HCT116 (cell line): ENCODE measurements around the gene MCC. TPM values are rescaled to one million over a fixed set of nuclear protein-coding genes. Genes with fewer than 3 reads are reported as not detected.

Experiments used
- ATAC-seq: fragments of 200-7000 bp; cut with Tn5 transposase; 2 replicates; pipeline ENCODE4 v1.9.1; 2020; ENCODE audit warnings: mild to moderate bottlenecking, moderate library complexity
- BruUV-seq: library from RNA; stranded (reverse); fragments of 400-500 nt; replicated peaks from 2 replicates; lab custom pipeline; 2021; lab: Mats Ljungman, UMichigan
- CTCF ChIA-PET: fragments of 300-600 bp; sonication (Branson Sonifier 250); formaldehyde crosslinking; loops from one replicate; lab custom pipeline; 2021; ENCODE audit warnings: antibody characterized with exemption; lab: Charles Lee
- POLR2A ChIA-PET: fragments of 300-600, 350-600 bp; sonication (Branson Sonifier 250); formaldehyde crosslinking; loops from one replicate; lab custom pipeline; 2021; ENCODE audit warnings: antibody characterized with exemption; lab: Charles Lee
- RAD21 ChIA-PET, 2 experiments: fragments of 300-600 bp; sonication (Branson Sonifier 250); formaldehyde crosslinking; loops; one replicate each; lab custom pipeline; 2023; ENCODE audit warnings: low total read pairs in 2 of 2; ENCODE audit not compliant: uncharacterized antibody in 2 of 2, unreplicated experiment in 2 of 2, low non-redundant PET in 1 of 2; lab: Charles Lee
- DNase-seq: peaks from one replicate; pipeline ENCODE4 v3.0.0-alpha.2; 2010; ENCODE audit warnings: low read depth, low spot score
- H2AFZ ChIP-seq: fragments of 200-600 bp; shearing (Covaris generic), sonication (generic); 2 replicates; pipeline ENCODE4 v1.6.1; 2017; ENCODE audit warnings: low read depth, mixed run types, mixed read lengths, antibody characterized with exemption, low read length; ENCODE audit not compliant: poor library complexity, severe bottlenecking
- H3K27ac ChIP-seq: 2 replicates; pipeline ENCODE4 v1.5.1; 2012; ENCODE audit warnings: low read depth, low read length
- H3K27me3 ChIP-seq: fragments of 200-600 bp; sonication (generic); 2 replicates; pipeline ENCODE4 v1.6.1; 2016; ENCODE audit warnings: mixed run types, low read length, mixed read lengths; ENCODE audit not compliant: insufficient read depth
- H3K36me3 ChIP-seq, 2 experiments: fragments of 200-500 bp in 1 of 2; fragments of 200-600 bp in 1 of 2; sonication (Bioruptor generic) in 1 of 2; sonication (generic) in 1 of 2; 2 replicates each; pipeline versions ENCODE4 v1.5.1 to v1.6.1; 2014 to 2016; ENCODE audit warnings: low read length in 2 of 2, inconsistent platforms in 1 of 2, mixed read lengths in 1 of 2, mixed run types in 1 of 2; ENCODE audit not compliant: insufficient read depth in 2 of 2, control insufficient read depth in 1 of 2
- H3K4me1 ChIP-seq, 2 experiments: fragments of 200-600 bp in 1 of 2; sonication (generic) in 1 of 2; 2 replicates each; pipeline versions ENCODE4 v1.5.1 to v1.6.1; 2012 to 2017; ENCODE audit warnings: low read length in 2 of 2, inconsistent platforms in 1 of 2, mild to moderate bottlenecking in 1 of 2, mixed read lengths in 1 of 2, mixed run types in 1 of 2, moderate library complexity in 1 of 2; ENCODE audit not compliant: insufficient read depth in 2 of 2, control insufficient read depth in 1 of 2
- H3K4me2 ChIP-seq: fragments of 200-600 bp; sonication (generic); 2 replicates; pipeline ENCODE4 v1.6.1; 2017; ENCODE audit warnings: mixed run types, low read length, mixed read lengths
- H3K4me3 ChIP-seq, 2 experiments: fragments of 200-600 bp in 1 of 2; sonication (generic) in 1 of 2; replicated peaks in 1 of 2; 2 replicates each; pipeline ENCODE4 v1.5.1; 2011 to 2016; ENCODE audit warnings: low read length in 2 of 2, control low read depth in 1 of 2, low read depth in 1 of 2, mild to moderate bottlenecking in 1 of 2, mixed read lengths in 1 of 2, mixed run types in 1 of 2
- H3K79me2 ChIP-seq: fragments of 200-600 bp; sonication (generic); 2 replicates; pipeline ENCODE4 v1.6.1; 2017; ENCODE audit warnings: mild to moderate bottlenecking, mixed run types, low read length, moderate library complexity, mixed read lengths; ENCODE audit not compliant: insufficient read depth
- H3K9ac ChIP-seq: fragments of 200-600 bp; sonication (generic); 2 replicates; pipeline ENCODE4 v1.6.1; 2016; ENCODE audit warnings: low read length, mixed read lengths
- H3K9me2 ChIP-seq: fragments of 200-600 bp; sonication (generic), shearing (Covaris generic); 2 replicates; pipeline ENCODE4 v1.6.1; 2017; ENCODE audit warnings: mixed run types, mild to moderate bottlenecking, moderate library complexity; ENCODE audit not compliant: insufficient read depth
- H3K9me3 ChIP-seq, 2 experiments: fragments of 200-500 bp in 1 of 2; fragments of 200-600 bp in 1 of 2; sonication (Bioruptor generic) in 1 of 2; sonication (generic) in 1 of 2; 2 replicates each; pipeline ENCODE4 v1.6.1; 2014 to 2017; ENCODE audit warnings: low read length in 2 of 2, mixed read lengths in 2 of 2, inconsistent platforms in 1 of 2, low read depth in 1 of 2, mild to moderate bottlenecking in 1 of 2, mixed run types in 1 of 2, moderate library complexity in 1 of 2; ENCODE audit not compliant: control insufficient read depth in 1 of 2, insufficient read depth in 1 of 2
- H4K20me1 ChIP-seq: fragments of 200-600 bp; sonication (generic), shearing (Covaris generic); 2 replicates; pipeline ENCODE4 v1.6.1; 2017; ENCODE audit warnings: mixed run types, mild to moderate bottlenecking, moderate library complexity; ENCODE audit not compliant: insufficient read depth
- CBX3 ChIP-seq: IDR thresholded peaks from 2 replicates; pipeline ENCODE4 v1.6.1; 2012; ENCODE audit warnings: low read depth
- CEBPB ChIP-seq: IDR thresholded peaks from 2 replicates; pipeline ENCODE4 v1.6.1; 2012; ENCODE audit warnings: low read depth
- CTCF ChIP-seq, 3 experiments: fragments of 200-600 bp in 1 of 3; sonication (generic) in 1 of 3; IDR thresholded peaks in 2 of 3; conservative IDR thresholded peaks in 1 of 3; 2 replicates each; pipeline ENCODE4 v1.5.1; 2012 to 2017; ENCODE audit warnings: low read depth in 2 of 3, low read length in 2 of 3, antibody characterized with exemption in 1 of 3, borderline replicate concordance in 1 of 3, control low read depth in 1 of 3, mild to moderate bottlenecking in 1 of 3, mixed read lengths in 1 of 3, mixed run types in 1 of 3, moderate library complexity in 1 of 3; ENCODE audit not compliant: insufficient read depth in 1 of 3
- EGR1 ChIP-seq: IDR thresholded peaks from 2 replicates; pipeline ENCODE4 v1.6.1; 2012; ENCODE audit warnings: low read depth
- ELF1 ChIP-seq: IDR thresholded peaks from 2 replicates; pipeline ENCODE4 v1.6.1; 2012; ENCODE audit warnings: low read depth, borderline replicate concordance
- FOSL1 ChIP-seq: IDR thresholded peaks from 2 replicates; pipeline ENCODE4 v1.6.1; 2012; ENCODE audit warnings: low read depth
- JUND ChIP-seq: IDR thresholded peaks from 2 replicates; pipeline ENCODE4 v1.6.1; 2012
- MAX ChIP-seq: IDR thresholded peaks from 2 replicates; pipeline ENCODE4 v1.6.1; 2012
- RAD21 ChIP-seq: IDR thresholded peaks from 2 replicates; pipeline ENCODE4 v1.6.1; 2012; ENCODE audit warnings: low read depth, mild to moderate bottlenecking
- SIN3A ChIP-seq: IDR thresholded peaks from 2 replicates; pipeline ENCODE4 v1.6.1; 2012; ENCODE audit warnings: low read depth
- YY1 ChIP-seq: IDR thresholded peaks from 2 replicates; pipeline ENCODE4 v1.6.1; 2011; ENCODE audit warnings: low read length, low read depth, moderate library complexity, mild to moderate bottlenecking; ENCODE audit not compliant: insufficient replicate concordance; ENCODE audit errors: extremely low read depth
- ZBTB33 ChIP-seq: IDR thresholded peaks from 2 replicates; pipeline ENCODE4 v1.6.1; 2011; ENCODE audit warnings: mild to moderate bottlenecking, low read length, moderate library complexity; ENCODE audit not compliant: insufficient replicate concordance; ENCODE audit errors: extremely low read depth
- ZFX ChIP-seq: fragments of 450-650 bp; IDR thresholded peaks from 2 replicates; pipeline ENCODE4 v1.6.1; 2017
- intact Hi-C: fragments of 100-400 bp; cut with micrococcal nuclease; formaldehyde crosslinking; loops from 2 replicates; pipeline ENCODE4 v1.10.0; 2022
- total RNA-seq: library from RNA; stranded (reverse); gene quantifications from one replicate; pipeline ENCODE4 v1.2.1, GENCODE V29; 2021; ENCODE audit not compliant: unreplicated experiment
- TF ChIP-seq, protein P1 (sequence below): IDR thresholded peaks from 2 replicates; pipeline ENCODE4 v1.6.1; 2012

The MCC gene
- total RNA-seq, 1 experiment from 2014 or later = 20.1 TPM

- TF ChIP-seq CBX3 (no peak), RAD21 (no peak), SIN3A (no peak), JUND (no peak), EGR1 (no peak), FOSL1 (no peak), ELF1 (no peak), ZBTB33 (no peak), CEBPB (no peak), ZFX (no peak), YY1 (no peak), CTCF (IDR thresholded peaks at IDR 0.05 in 2 of 3, conservative IDR thresholded peaks at IDR 0.05 in 1 of 3; ENCODE audit: borderline replicate concordance in 1 of 3, insufficient read depth in 1 of 3, low read depth in 2 of 3, low read length in 2 of 3) (no peak), MAX (no peak)
- TF ChIP-seq, protein P1, sequence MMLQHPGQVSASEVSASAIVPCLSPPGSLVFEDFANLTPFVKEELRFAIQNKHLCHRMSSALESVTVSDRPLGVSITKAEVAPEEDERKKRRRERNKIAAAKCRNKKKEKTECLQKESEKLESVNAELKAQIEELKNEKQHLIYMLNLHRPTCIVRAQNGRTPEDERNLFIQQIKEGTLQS = no peak
Measured at GRCh38 chr5:113379936-113380806, 108.1 kb downstream of the MCC start.

More at GRCh38 chr5:113379936-113380806, 108.1 kb downstream of the MCC start:
- H3K9ac ChIP-seq = no peak overlapping the region
- H3K27ac ChIP-seq = no peak overlapping the region
- ATAC-seq = no peak
- H3K4me2 ChIP-seq = no peak overlapping the region
- ChIA-PET CTCF (interaction anchor here (0.9 to 1.7 kb wide), 6 partner anchors 8 to 387 kb away, joined by 3 to 12 read pairs (median 4); no protein-coding TSS in a partner anchor), POLR2A (no interaction called here), RAD21 (interaction anchor here in 1 of 2 experiments (1.3 kb wide), 1 partner anchor 130 kb away, joined by 7 read pairs; no protein-coding TSS in a partner anchor)
- H3K4me3 ChIP-seq = no peak overlapping the region
- no peaks in the 10 kb centered on the region for H3K9me2 ChIP-seq
- H3K27me3 ChIP-seq = no peaks in the 10 kb centered on the region
- no peaks in the 10 kb centered on the region for H3K36me3 ChIP-seq
- no peaks in the 10 kb centered on the region for H3K4me1 ChIP-seq
- no peak for DNase-seq
- BruUV-seq = no TSS peak
- no peaks in the 10 kb centered on the region for H3K79me2 ChIP-seq
- H2AFZ ChIP-seq = no peak overlapping the region
- intact Hi-C loops = loop anchor here (1.0 to 5.0 kb wide), 3 partner anchors 107 to 226 kb away; partner anchors contain the start of gene MCC
- no peaks in the 10 kb centered on the region for H4K20me1 ChIP-seq
- no peaks in the 10 kb centered on the region for H3K9me3 ChIP-seq
